Measurements from ENCODE around the gene FGF21.

DNA sequence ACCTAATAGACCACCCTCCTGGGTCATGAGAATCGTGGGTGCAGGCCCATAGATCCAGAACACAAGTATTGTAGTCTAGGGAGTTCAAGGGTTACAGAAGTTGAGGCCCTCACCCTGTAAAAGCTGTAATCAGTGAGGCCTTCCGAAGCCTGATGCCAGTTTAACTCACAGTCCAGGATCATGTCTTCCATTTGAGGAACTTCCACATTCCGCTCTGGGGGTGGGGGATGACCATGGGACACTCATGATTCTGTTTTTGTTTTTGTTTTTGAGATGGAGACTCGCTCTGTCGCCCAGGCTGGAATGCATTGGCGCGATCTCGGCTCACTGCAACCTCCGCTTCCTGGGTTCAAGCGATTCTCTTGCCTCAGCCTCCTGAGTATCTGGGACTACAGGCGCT, 13.2 kb upstream of the FGF21 start:
- TF ChIP-seq, protein P1, sequence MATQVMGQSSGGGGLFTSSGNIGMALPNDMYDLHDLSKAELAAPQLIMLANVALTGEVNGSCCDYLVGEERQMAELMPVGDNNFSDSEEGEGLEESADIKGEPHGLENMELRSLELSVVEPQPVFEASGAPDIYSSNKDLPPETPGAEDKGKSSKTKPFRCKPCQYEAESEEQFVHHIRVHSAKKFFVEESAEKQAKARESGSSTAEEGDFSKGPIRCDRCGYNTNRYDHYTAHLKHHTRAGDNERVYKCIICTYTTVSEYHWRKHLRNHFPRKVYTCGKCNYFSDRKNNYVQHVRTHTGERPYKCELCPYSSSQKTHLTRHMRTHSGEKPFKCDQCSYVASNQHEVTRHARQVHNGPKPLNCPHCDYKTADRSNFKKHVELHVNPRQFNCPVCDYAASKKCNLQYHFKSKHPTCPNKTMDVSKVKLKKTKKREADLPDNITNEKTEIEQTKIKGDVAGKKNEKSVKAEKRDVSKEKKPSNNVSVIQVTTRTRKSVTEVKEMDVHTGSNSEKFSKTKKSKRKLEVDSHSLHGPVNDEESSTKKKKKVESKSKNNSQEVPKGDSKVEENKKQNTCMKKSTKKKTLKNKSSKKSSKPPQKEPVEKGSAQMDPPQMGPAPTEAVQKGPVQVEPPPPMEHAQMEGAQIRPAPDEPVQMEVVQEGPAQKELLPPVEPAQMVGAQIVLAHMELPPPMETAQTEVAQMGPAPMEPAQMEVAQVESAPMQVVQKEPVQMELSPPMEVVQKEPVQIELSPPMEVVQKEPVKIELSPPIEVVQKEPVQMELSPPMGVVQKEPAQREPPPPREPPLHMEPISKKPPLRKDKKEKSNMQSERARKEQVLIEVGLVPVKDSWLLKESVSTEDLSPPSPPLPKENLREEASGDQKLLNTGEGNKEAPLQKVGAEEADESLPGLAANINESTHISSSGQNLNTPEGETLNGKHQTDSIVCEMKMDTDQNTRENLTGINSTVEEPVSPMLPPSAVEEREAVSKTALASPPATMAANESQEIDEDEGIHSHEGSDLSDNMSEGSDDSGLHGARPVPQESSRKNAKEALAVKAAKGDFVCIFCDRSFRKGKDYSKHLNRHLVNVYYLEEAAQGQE (IDR thresholded peaks at IDR 0.05; ENCODE audit: insufficient read depth in 1 of 2, low read depth in 2 of 2, low read length in 2 of 2): no peak
- TF ChIP-seq POLR2AphosphoS5 (IDR thresholded peaks at IDR 0.05; ENCODE audit: low read depth, low read length) (no peak), SIN3A (IDR thresholded peaks at IDR 0.05; ENCODE audit: borderline replicate concordance, insufficient read depth, low read length) (no peak)
